CD4-positive, alpha-beta T cell treated with Interleukin-4 for 4 hours (primary cell): ENCODE measurements around the gene PIGK.
A peak's percentile ranks its signal among the peaks of the same experiment; 100 is the strongest.
"Not testable (repeated sequence)": the region's sequence is repeated elsewhere in the genome, so short reads cannot be mapped to it uniquely, and the experiment has no call there.

Experiments
- DNase-seq: peaks from one replicate; pipeline ENCODE4 v3.0.0-alpha.2; 2020

Gene PIGK

GRCh38 chr1:77219166-77219887 is at the start of gene PIGK:
TSS of gene PIGK (minus strand) at chr1:77219430. CDS start at chr1:77219402, 28 bp downstream.
- peak; percentile 89 for DNase-seq

- no peak for DNase-seq
Observed at GRCh38 chr1:77267035-77267434, 47.8 kb upstream of the PIGK start.

DNA sequence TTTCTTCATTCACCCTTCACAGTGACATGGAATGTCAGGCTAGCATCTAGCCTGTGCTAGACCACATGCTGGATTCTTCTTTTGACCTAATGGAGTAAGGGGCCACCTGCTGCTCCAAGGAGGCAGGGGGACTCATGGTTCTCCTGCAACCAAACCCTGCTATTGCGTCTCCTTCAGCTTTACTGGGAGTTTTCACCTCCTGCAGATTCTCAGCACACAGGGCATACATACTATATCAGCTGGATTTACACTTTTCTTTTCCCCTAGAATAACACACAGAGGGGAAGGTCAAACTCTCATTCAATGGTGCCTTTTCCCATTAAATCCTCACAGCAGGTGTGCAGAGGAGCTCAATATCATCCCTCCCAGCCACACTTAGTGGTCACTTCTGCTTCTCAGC is 46.0 kb upstream of the PIGK start:
- DNase-seq, result no peak

GRCh38 chr1:77263708-77264107 is 44.5 kb upstream of the PIGK start:
- no peak for DNase-seq

DNA sequence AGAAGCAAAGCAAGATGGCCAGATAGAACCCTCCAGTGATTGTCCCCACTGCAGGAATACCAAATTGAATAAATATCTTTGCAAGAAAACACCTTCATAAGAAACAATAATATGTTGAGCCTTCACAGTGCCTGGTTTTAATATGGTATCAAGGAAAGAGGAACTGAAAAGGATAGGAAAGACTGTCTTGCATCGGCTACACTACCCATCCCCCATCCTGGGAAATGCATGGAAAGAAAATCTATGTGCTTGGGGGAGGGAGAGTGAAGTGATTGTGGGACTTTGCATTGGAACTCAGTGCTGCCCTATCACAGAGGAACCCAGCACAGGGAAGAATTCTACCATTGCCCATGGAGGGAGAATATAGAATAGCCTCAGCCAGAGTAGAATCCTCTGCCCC is 34.0 kb upstream of the PIGK start:
- no peak for DNase-seq

DNA sequence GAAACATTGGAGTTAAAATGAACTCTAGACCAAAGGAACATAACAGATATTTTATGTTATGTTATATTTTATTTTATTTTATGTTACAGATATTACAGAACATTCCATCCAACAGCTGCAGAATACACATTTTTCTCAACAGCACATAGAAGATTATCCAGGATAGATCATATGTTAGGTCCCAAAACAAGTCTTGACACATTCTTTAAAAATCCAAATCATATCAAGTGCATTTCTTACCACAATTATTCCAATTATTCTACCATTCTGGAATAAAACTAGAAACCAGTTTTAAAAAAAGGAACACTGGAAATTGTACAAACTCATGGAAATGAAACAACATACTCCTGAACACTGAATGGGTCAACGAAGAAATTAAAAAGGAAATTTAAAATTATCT is 30.9 kb upstream of the PIGK start:
- no peak for DNase-seq

DNA sequence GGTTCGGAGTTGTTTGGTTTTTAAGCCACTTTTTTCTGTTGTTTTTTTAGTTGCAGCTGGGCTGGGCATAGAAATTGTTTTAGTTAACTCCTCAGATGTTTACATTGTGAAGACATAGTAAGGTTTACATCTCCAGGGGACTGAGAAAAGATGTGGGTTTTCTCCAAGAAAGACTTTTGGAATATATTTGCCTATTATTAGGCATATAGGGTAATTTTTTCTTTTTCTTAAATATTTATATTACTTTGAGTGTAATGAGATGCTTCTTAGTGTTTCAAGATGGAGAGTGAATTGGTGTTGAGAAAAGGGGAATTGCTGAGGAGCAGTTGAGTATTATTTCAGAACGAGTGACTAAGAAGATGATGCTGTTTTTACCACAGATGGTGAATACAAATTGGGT is 26.6 kb upstream of the PIGK start:
- no peak for DNase-seq

- DNase-seq, result no peak
Observed at GRCh38 chr1:77239311-77239710, 20.1 kb upstream of the PIGK start.

GRCh38 chr1:77238462-77238861 is 19.2 kb upstream of the PIGK start:
- DNase-seq, result no peak

DNA sequence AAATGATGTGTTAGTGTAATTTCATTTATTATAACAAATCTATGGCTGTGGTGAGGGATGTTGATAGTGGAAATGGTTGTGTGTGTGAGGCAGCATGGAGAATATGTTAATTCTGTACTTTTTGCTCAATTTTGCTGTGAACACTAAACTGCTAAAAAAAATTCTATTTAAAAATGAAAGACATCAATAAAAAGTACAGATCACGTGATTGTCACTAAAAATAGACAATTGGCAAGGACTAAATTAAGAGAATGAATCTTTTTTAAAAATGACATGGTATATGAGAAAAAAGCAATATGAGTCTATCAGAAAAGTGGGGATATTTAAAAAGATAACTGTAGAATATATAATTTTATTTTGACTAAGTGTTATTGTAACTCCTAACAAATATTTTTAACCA is 15.7 kb upstream of the PIGK start:
- no peak for DNase-seq

DNA sequence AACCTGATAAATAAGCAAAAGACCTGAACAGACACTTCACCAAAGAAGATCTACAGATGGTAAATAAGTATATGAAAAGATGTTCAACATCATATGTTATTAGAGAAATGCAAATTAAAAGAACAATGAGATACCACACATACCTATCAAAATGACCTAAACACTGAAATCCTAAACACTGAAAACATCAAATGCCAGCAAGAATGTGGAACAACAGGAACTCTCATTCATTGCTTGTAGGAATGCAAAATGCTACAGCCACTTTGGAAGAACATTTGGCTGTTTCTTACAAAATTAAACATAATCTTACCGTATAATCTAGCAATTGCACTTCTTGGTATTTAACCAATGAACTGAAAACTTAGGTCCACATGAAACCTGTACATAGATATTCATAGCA is 14.9 kb upstream of the PIGK start:
- no peak for DNase-seq

DNA sequence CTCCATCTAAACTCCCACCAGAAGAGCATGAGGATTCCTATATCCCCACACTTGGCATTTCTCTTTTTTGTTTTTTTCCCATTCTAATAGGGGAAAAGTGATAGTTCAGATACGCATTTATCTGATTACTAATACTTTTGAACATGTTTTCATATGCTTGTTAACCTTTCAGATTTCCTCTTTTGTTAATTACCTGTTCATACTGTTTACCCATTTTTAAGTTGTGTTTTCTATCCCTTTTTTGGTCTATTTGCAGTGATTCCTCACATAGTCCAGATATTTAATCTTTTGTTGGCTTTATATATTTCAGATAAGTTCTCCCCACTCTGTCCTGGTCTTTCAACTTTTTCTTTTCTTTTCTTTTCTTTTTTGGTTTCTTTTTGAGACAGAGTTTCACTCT is 13.6 kb upstream of the PIGK start:
- DNase-seq, result no peak

- DNase-seq, result no peak
Observed at GRCh38 chr1:77230051-77230450, 10.8 kb upstream of the PIGK start.

DNA sequence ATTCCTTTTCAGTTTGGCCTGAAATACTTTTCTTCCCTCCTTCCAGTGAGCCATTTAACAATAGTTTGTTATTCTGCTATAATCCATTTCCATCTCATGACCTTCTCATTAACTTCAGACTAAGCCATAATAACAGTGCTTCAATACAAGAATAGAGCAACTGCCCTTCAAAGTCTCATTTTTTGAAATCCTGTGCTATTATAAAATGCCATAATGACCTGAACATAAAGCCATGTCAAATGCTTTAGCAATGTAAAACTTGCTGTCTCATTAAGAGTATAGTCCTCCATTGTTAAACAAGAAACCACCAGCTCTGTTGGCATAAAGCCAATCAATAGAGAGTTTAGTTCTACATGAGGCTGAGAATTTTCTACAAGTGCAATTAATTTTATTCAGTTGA is 9.6 kb upstream of the PIGK start:
- DNase-seq, result no peak

GRCh38 chr1:77227381-77227780 is 8.2 kb upstream of the PIGK start:
- DNase-seq, result no peak

DNA sequence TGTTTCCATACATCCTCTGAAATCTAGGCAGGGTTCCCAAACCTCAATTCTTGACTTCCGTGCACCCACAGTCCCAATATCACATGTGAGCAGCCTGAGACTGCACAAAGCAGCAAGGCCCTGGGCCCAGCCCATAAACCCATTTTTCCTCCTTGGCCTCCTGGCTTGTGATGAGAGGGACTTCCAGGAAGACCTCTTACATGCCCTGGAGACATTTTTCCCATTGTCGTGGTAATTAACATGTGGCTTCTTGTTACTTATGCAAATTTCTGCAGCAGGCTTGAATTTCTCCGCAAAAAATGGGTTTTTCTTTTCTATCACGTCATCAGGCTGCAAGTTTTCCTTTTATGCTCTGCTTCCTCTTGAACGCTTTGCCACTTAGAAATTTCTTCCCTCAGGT is 3.3 kb upstream of the PIGK start:
- DNase-seq, result no peak

DNA sequence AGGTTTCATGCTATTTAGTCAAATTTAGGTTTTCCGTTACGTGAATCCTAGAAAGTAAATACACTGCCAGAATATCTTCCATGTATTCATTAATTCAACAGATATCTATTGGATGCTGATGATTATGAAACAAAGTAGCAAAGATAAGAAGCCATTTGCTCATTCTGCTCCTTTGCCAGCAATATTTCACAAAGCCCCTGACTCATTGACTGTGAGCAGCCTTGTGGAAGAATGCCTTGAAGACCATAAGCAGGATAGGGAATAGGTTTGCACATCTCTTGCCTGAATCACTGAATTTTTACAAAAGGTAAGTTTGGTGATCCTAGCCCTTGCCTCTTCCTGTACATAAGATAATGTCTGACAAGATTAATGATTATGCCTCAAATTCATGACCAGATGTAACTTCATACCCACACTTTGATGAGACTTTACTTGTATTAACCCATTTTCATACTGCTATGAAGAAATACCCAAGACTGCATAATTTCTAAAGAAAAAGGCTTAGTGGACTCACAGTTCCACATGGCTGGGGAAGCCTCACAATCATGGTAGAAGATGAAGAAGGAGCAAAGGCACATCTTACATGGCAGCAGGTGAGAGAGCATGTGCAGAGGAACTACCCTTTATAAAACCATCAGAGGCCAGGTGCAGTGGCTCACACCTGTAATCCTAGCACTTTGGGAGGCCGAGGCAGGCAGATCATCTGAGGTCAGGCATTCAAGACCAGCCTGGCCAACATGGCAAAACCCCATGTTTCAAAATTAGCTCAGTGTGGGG is 1.6 kb upstream of the PIGK start:
- no peak for DNase-seq

DNA sequence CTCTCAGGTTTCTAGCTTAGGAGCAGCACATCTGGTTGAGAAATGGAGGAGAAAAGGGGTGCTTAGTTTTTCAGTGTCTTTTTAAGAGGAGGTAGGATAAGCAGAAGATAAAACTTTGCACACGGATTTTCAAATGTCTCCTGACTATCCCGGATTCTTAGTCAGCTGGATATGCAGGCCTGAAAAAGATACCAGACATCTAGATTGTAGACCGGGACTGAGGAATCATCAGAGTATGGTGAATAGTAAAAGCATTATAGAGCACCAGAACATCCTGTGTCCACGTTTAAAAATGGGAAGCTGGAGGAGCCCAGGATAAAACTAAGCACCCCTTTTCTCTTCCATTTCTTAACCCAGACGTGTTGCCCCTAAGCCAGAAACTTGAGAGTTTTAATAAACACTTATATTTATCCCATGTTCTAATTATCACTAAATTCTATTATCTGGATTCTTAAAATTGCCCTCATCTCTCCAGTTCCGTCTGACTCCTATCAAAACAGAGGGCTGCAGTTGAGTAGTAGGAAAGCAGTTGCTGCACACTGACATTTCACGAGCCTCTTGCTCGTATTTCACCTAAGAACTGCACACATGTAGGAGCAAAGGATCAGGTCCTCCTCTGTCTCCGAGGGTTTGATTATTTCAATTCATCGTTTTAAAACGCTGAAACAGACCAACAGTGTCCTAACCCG is 609 bp downstream of the PIGK start:
- no peak for DNase-seq

DNA sequence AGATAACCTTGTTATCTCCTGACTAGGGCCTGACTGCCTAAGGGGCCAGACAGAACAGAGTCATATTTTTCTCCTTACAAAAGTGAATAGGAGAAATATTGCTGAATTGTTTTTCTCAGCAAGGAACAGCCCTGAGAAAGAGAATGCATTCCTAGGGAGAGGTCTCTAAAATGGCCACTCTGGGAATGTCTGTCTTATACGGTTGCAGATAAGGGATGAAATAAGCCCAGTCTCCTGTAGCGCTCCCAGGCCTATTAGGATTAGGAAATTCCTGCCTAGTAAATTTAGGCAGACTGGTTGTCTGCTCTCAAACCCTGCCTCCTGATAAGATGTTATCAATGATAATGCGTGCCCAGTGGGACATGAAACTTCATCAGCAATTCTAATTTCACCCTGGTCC is 15.2 kb downstream of the PIGK start:
- DNase-seq, result not testable (repeated sequence)

DNA sequence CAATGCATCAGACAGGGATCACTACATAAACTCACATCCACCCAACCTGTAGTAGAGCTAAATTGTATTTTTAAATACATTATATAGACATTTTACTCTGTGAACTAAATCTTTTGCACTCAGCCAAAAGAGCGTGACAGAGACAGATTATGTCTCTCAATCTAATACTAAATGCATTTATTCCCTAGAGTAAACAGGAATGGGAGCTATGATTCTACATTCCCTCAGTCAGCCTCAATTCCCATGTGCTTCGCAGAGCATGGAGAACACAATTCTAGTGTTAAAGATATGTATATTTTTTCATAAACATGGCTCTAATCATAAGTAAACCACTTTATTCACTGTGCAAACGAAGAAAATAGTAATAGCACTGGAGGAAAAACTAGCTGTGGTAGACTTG is 16.5 kb downstream of the PIGK start:
- DNase-seq, result no peak

DNA sequence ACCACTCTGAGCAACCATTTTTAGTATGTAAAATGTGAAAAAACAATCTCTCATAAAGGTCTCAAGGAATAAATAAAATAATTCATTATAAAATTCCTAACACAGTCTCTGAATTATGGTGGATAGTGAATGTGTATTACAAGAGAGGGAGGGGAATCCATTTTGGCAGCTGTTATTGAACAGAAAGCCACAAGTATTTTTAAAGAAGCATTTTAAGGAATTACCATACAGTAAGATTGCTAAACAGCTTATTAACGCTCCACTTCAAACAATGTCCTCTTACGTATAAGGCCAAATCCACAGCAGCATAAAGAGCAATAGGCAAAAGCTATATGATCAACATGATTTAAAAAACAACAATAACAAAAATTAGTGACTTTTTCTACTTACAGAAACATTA is 18.4 kb downstream of the PIGK start:
- no peak for DNase-seq

- DNase-seq, result no peak
Observed at GRCh38 chr1:77200293-77200692, 18.9 kb downstream of the PIGK start.

DNA sequence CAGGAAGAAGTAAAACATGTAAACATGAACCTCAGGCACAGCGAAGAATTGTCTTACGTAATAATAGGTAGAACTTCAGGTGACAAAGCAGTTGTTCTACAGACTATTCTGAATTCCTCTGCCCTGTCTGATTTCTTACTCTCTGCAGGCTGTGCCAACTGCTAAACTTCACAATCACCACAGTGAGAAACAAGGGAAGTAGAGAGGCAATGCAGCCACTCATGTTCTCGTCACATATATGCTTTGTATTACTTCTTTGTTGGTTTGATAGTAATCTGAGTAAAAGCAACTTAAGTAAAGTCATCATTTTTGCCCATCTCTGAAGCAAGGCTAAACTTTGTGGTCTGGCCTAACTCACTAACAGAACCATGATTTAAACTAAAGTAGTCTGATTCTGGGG is 21.9 kb downstream of the PIGK start:
- no peak for DNase-seq

GRCh38 chr1:77193951-77194350 is 25.3 kb downstream of the PIGK start:
- DNase-seq, result no peak
